Gastrocnemius medialis (tissue), 4 donors: Measurements from ENCODE around the gene RTL5.

Experiments used
- CTCF ChIP-seq, 5 experiments: fragments of 450-650 bp in 3 of 5; fragments of 200-600 bp in 2 of 5; sonication (generic) in 2 of 5; IDR thresholded peaks in 4 of 5; conservative IDR thresholded peaks in 1 of 5; 1 replicate in 4 of 5; 2 replicates in 1 of 5; pipeline ENCODE4 v1.5.1; 2016 to 2019; ENCODE audit warnings: antibody characterized with exemption in 5 of 5, mild to moderate bottlenecking in 3 of 5, moderate library complexity in 3 of 5
- POLR2A ChIP-seq, 2 donors: fragments of 450-650 bp; IDR thresholded peaks; one replicate each; pipeline ENCODE4 v1.6.1; 2017; ENCODE audit warnings: antibody characterized with exemption in 2 of 2, mild to moderate bottlenecking in 2 of 2, moderate library complexity in 2 of 2

- TF ChIP-seq CTCF (IDR thresholded peaks at IDR 0.05 in 4 of 5, conservative IDR thresholded peaks at IDR 0.05 in 1 of 5) (no peak), POLR2A (IDR thresholded peaks at IDR 0.05) (no peak)
Measured at GRCh38 chrX:72100824-72101351, 30.8 kb downstream of the RTL5 start.
